ENCODE measurements around the gene NOVA2. TPM values are rescaled to one million over a fixed set of nuclear protein-coding genes. Genes with fewer than 3 reads are reported as not detected.

NOVA2 gene
- total RNA-seq, 1 donor from 2014 or later = not detected

DNA sequence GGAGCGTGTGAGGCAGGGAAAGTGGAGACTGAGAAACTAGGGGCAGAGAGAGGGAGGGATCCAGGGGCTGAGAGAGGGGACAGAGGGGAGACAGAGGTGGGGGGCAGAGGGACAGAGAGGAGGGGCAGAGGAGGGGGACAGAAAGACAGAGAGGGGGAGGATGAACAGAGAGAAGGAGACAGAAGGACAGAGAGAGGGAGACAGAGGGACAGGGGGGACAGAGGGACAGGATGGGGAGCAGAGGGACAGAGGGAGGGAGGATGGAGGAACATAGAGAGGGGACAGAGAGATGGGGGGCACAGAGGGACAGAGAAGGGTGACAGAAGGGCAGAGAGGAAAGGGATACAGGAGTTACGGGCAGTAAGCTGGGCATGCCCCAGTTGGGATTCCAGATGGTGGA lies 44.4 kb downstream of the NOVA2 start:
- TF ChIP-seq, protein P1, sequence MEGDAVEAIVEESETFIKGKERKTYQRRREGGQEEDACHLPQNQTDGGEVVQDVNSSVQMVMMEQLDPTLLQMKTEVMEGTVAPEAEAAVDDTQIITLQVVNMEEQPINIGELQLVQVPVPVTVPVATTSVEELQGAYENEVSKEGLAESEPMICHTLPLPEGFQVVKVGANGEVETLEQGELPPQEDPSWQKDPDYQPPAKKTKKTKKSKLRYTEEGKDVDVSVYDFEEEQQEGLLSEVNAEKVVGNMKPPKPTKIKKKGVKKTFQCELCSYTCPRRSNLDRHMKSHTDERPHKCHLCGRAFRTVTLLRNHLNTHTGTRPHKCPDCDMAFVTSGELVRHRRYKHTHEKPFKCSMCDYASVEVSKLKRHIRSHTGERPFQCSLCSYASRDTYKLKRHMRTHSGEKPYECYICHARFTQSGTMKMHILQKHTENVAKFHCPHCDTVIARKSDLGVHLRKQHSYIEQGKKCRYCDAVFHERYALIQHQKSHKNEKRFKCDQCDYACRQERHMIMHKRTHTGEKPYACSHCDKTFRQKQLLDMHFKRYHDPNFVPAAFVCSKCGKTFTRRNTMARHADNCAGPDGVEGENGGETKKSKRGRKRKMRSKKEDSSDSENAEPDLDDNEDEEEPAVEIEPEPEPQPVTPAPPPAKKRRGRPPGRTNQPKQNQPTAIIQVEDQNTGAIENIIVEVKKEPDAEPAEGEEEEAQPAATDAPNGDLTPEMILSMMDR (conservative IDR thresholded peaks at IDR 0.05; ENCODE audit: low read depth, low read length) = no peak
- no peak for DNase-seq (ENCODE audit: low read depth)
- no peak overlapping the region for H3K4me3 ChIP-seq (ENCODE audit: low read depth, low read length)

GRCh38 chr19:45927565-45928261 lies 46.0 kb downstream of the NOVA2 start:
- no peak for DNase-seq (ENCODE audit: low read depth)
- TF ChIP-seq, protein P1 (conservative IDR thresholded peaks at IDR 0.05; ENCODE audit: low read depth, low read length) = peak; percentile 3
- H3K4me3 ChIP-seq (ENCODE audit: low read depth, low read length) = peak overlapping the region; percentile 14

GRCh38 chr19:45924891-45925447 lies 48.7 kb downstream of the NOVA2 start:
- no peak overlapping the region for H3K4me3 ChIP-seq (ENCODE audit: low read depth, low read length)
- TF ChIP-seq, protein P1 (conservative IDR thresholded peaks at IDR 0.05; ENCODE audit: low read depth, low read length) = no peak
- DNase-seq (ENCODE audit: low read depth) = no peak

DNA sequence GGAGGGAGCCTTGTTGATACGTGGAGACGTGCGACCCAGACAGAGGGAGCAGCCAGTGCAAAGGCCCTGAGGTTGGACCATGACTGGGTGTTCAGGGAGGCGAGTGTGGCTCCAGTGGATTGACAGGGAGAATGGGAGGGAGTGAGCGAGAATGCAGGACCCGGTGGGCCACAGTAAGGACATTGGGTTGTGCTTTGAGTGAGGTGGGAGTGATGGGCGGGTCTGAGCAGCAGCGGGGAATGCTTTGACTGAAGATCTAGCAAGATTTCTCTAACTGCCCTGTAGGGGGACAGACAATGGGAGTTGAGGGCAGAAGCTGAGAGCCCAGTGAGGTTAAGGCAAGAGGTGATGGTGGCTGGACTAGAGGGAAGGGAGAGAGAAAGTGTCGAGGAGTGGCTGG lies 51.4 kb downstream of the NOVA2 start:
- no peak for DNase-seq (ENCODE audit: low read depth)
- TF ChIP-seq, protein P1 (conservative IDR thresholded peaks at IDR 0.05; ENCODE audit: low read depth, low read length) = peak; percentile 25

GRCh38 chr19:45920458-45920857 lies 53.2 kb downstream of the NOVA2 start:
- H3K4me3 ChIP-seq (ENCODE audit: low read depth, low read length) = no peak overlapping the region
- TF ChIP-seq, protein P1 (conservative IDR thresholded peaks at IDR 0.05; ENCODE audit: low read depth, low read length) = no peak
- DNase-seq (ENCODE audit: low read depth) = no peak

More for the DNA sequence above, 51.4 kb downstream of the NOVA2 start:
- H3K4me3 ChIP-seq (ENCODE audit: low read depth, low read length) = no peak overlapping the region

- DNase-seq (ENCODE audit: low read depth) = no peak
- TF ChIP-seq, protein P1 (conservative IDR thresholded peaks at IDR 0.05; ENCODE audit: low read depth, low read length) = no peak
- H3K4me3 ChIP-seq (ENCODE audit: low read depth, low read length) = no peak overlapping the region
These were observed 54.0 kb downstream of the NOVA2 start for GRCh38 chr19:45919678-45920077.

DNA sequence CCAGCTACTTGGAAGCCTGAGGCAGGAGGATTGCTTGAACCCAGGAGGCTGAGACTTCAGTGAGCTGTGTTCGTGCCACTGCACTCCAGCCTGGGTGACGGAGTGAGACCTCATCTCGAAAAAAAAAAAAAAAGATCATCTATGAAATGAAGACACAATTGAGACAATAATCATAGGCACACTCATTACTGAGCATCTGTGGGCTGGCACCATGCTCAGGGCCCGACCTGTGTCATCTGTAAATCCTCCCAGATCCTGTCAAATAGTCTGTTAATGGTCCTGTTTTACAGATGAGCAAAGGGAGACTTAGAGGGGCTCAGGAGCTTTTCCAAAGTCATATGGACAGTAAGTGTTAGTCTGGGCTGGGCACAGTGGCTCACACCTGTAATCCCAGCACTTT lies 54.9 kb downstream of the NOVA2 start:
- no peak overlapping the region for H3K4me3 ChIP-seq (ENCODE audit: low read depth, low read length)
- TF ChIP-seq, protein P1 (conservative IDR thresholded peaks at IDR 0.05; ENCODE audit: low read depth, low read length) = no peak
- no peak for DNase-seq (ENCODE audit: low read depth)
